Panc1 (cell line): ENCODE measurements around the gene BEND3. TPM values are rescaled to one million over a fixed set of nuclear protein-coding genes. Genes with fewer than 3 reads are reported as not detected.

Source experiments
- ATAC-seq: fragments of 200-7000 bp; cut with Tn5 transposase; 2 replicates; pipeline ENCODE4 v1.9.1; 2020; ENCODE audit warnings: mild to moderate bottlenecking, moderate library complexity
- BruUV-seq: library from RNA; stranded (reverse); fragments of 400-500 nt; replicated peaks from 2 replicates; lab custom pipeline; 2021; lab: Mats Ljungman, UMichigan
- CTCF ChIA-PET: fragments of 300-600 bp; sonication (Branson Sonifier 250); formaldehyde crosslinking; loops from one replicate; lab custom pipeline; 2022; ENCODE audit warnings: antibody characterized with exemption; lab: Charles Lee
- POLR2A ChIA-PET: fragments of 300-600 bp; sonication (Branson Sonifier 250); formaldehyde crosslinking; loops from one replicate; lab custom pipeline; 2022; ENCODE audit warnings: antibody characterized with exemption; lab: Charles Lee
- DNase-seq: peaks from one replicate; pipeline ENCODE4 v3.0.0-alpha.2; 2010; ENCODE audit warnings: low read depth, low spot score
- H3K27ac ChIP-seq: 2 replicates; pipeline ENCODE4 v1.5.1; 2011; ENCODE audit warnings: mild to moderate bottlenecking, low read length, inconsistent platforms
- H3K27me3 ChIP-seq: fragments of 200-500 bp; sonication (Bioruptor generic); 2 replicates; pipeline ENCODE4 v1.6.0; 2014; ENCODE audit warnings: low read length, inconsistent platforms; ENCODE audit not compliant: control insufficient read depth, insufficient read depth
- H3K36me3 ChIP-seq: fragments of 200-500 bp; sonication (Bioruptor generic); 2 replicates; pipeline ENCODE4 v1.5.1; 2014; ENCODE audit warnings: inconsistent platforms, mild to moderate bottlenecking, low read length, moderate library complexity; ENCODE audit not compliant: control insufficient read depth, insufficient read depth
- H3K4me1 ChIP-seq: 2 replicates; pipeline ENCODE4 v1.5.1; 2011; ENCODE audit warnings: inconsistent platforms, mild to moderate bottlenecking, low read length, moderate library complexity; ENCODE audit not compliant: control insufficient read depth, insufficient read depth
- H3K4me3 ChIP-seq, 2 experiments: 2 replicates each; pipeline ENCODE4 v1.5.1; 2011 to 2012; ENCODE audit warnings: low read depth in 2 of 2, low read length in 2 of 2, mild to moderate bottlenecking in 2 of 2, inconsistent platforms in 1 of 2, moderate library complexity in 1 of 2
- H3K9me3 ChIP-seq: fragments of 200-500 bp; sonication (Bioruptor generic); 2 replicates; pipeline ENCODE4 v1.5.1; 2014; ENCODE audit warnings: low read depth, mild to moderate bottlenecking, inconsistent platforms, low read length, moderate library complexity; ENCODE audit not compliant: control insufficient read depth, insufficient read depth
- POLR2AphosphoS5 ChIP-seq: IDR thresholded peaks from 2 replicates; pipeline ENCODE4 v1.6.1; 2012; ENCODE audit warnings: mild to moderate bottlenecking, low read depth, low read length, moderate library complexity
- REST ChIP-seq, 2 experiments: IDR thresholded peaks; 2 replicates each; pipeline ENCODE4 v1.6.1; 2011 to 2012; ENCODE audit warnings: low read depth in 2 of 2, control low read depth in 1 of 2, low read length in 1 of 2, mild to moderate bottlenecking in 1 of 2, moderate library complexity in 1 of 2; ENCODE audit not compliant: insufficient read depth in 1 of 2
- SIN3A ChIP-seq: IDR thresholded peaks from 2 replicates; pipeline ENCODE4 v1.6.1; 2012; ENCODE audit warnings: low read depth, mild to moderate bottlenecking, low read length, moderate library complexity, borderline replicate concordance; ENCODE audit not compliant: insufficient read depth
- TCF7L2 ChIP-seq: IDR thresholded peaks from 2 replicates; pipeline ENCODE4 v1.6.1; 2011; ENCODE audit warnings: mild to moderate bottlenecking, low read depth, low read length, inconsistent platforms
- in situ Hi-C: cut with HindIII; loops from 2 replicates; pipeline ENCODE4 v1.10.0; 2016; ENCODE audit warnings: low sequenced_read_pairs, low pct_unique_long_range_greater_than_20kb
- intact Hi-C: fragments of 100-400 bp; cut with micrococcal nuclease; formaldehyde crosslinking; loops from one replicate; pipeline ENCODE4 v1.10.0; 2022; ENCODE audit not compliant: unreplicated experiment
- total RNA-seq: library from RNA; stranded (reverse); gene quantifications from one replicate; pipeline ENCODE4 v1.2.1, GENCODE V29; 2021; ENCODE audit not compliant: unreplicated experiment
- TF ChIP-seq, protein P1 (sequence below): fragments of 450-650 bp; IDR thresholded peaks from 2 replicates; pipeline ENCODE4 v1.5.1; 2017; ENCODE audit warnings: mild to moderate bottlenecking

BEND3 gene
- total RNA-seq, 1 experiment from 2014 or later = 9.9 TPM

GRCh38 chr6:107057679-107058078, 57.6 kb downstream of the BEND3 start:
- Histone ChIP-seq H3K36me3 (no peaks in the 10 kb centered on the region), H3K27me3 (no peaks in the 10 kb centered on the region), H3K4me3 (no peak overlapping the region), H3K27ac (no peak overlapping the region), H3K9me3 (no peaks in the 10 kb centered on the region), H3K4me1 (no peaks in the 10 kb centered on the region)
- in situ Hi-C loops (no loop called here), intact Hi-C loops (no loop called here)
- ChIA-PET POLR2A (no interaction called here), CTCF (interaction anchor here (0.5 kb wide), 1 partner anchor 13 kb away, joined by 5 read pairs; no protein-coding TSS in a partner anchor)
- no TSS peak for BruUV-seq
- DNase-seq (no peak), ATAC-seq (no peak)
- TF ChIP-seq REST (IDR thresholded peaks at IDR 0.05; ENCODE audit: insufficient read depth in 1 of 2, low read depth in 2 of 2, low read length in 1 of 2) = no peak
- no peak for TF ChIP-seq POLR2AphosphoS5
- no peak for TF ChIP-seq SIN3A
- TF ChIP-seq TCF7L2 = no peak

- in situ Hi-C loops (no loop called here), intact Hi-C loops (no loop called here)
- no peaks in the 10 kb centered on the region for H3K9me3 ChIP-seq
- no peak overlapping the region for H3K27ac ChIP-seq
- ATAC-seq = no peak
- H3K4me3 ChIP-seq = no peak overlapping the region
- no peaks in the 10 kb centered on the region for H3K27me3 ChIP-seq
- BruUV-seq = no TSS peak
- H3K36me3 ChIP-seq = no peaks in the 10 kb centered on the region
- TF ChIP-seq SIN3A (no peak), POLR2AphosphoS5 (no peak), TCF7L2 (no peak)
- no peaks in the 10 kb centered on the region for H3K4me1 ChIP-seq
- ChIA-PET CTCF (no interaction called here), POLR2A (no interaction called here)
- DNase-seq = no peak
Measured at GRCh38 chr6:107056796-107057195, 58.5 kb downstream of the BEND3 start.

GRCh38 chr6:107047807-107048206, 67.5 kb downstream of the BEND3 start:
- no TSS peak for BruUV-seq
- no peaks in the 10 kb centered on the region for H3K36me3 ChIP-seq
- POLR2A ChIA-PET = no interaction called here
- in situ Hi-C loops (no loop called here), intact Hi-C loops (no loop called here)
- no peaks in the 10 kb centered on the region for H3K27me3 ChIP-seq
- TF ChIP-seq SIN3A (no peak), POLR2AphosphoS5 (no peak), TCF7L2 (no peak), REST (IDR thresholded peaks at IDR 0.05; ENCODE audit: insufficient read depth in 1 of 2, low read depth in 2 of 2, low read length in 1 of 2) (no peak)
- TF ChIP-seq, protein P1, sequence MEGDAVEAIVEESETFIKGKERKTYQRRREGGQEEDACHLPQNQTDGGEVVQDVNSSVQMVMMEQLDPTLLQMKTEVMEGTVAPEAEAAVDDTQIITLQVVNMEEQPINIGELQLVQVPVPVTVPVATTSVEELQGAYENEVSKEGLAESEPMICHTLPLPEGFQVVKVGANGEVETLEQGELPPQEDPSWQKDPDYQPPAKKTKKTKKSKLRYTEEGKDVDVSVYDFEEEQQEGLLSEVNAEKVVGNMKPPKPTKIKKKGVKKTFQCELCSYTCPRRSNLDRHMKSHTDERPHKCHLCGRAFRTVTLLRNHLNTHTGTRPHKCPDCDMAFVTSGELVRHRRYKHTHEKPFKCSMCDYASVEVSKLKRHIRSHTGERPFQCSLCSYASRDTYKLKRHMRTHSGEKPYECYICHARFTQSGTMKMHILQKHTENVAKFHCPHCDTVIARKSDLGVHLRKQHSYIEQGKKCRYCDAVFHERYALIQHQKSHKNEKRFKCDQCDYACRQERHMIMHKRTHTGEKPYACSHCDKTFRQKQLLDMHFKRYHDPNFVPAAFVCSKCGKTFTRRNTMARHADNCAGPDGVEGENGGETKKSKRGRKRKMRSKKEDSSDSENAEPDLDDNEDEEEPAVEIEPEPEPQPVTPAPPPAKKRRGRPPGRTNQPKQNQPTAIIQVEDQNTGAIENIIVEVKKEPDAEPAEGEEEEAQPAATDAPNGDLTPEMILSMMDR = no peak
- H3K4me1 ChIP-seq = no peaks in the 10 kb centered on the region
- H3K27ac ChIP-seq = no peak overlapping the region
- no peaks in the 10 kb centered on the region for H3K9me3 ChIP-seq
- DNase-seq = no peak
- no peak overlapping the region for H3K4me3 ChIP-seq
- no peak for ATAC-seq
- CTCF ChIA-PET = no interaction called here
